Liver (tissue), 9 donors: ENCODE measurements around the gene KCNK16. TPM values are rescaled to one million over a fixed set of nuclear protein-coding genes. Genes with fewer than 3 reads are reported as not detected.

Experiments
- DNase-seq: peaks from one replicate; pipeline ENCODE4 v3.0.0-alpha.2; 2017; ENCODE audit warnings: low spot score
- H3K27ac ChIP-seq, 2 donors: one replicate each; pipeline ENCODE4 v1.7.0; 2013; ENCODE audit warnings: inconsistent platforms in 2 of 2, low read length in 2 of 2, control low read depth in 1 of 2, low read depth in 1 of 2, mild to moderate bottlenecking in 1 of 2
- H3K27me3 ChIP-seq, 4 donors: one replicate each; pipeline versions ENCODE4 v1.6.1 to v1.7.0; 2013; ENCODE audit warnings: low read length in 3 of 4, inconsistent platforms in 1 of 4, mild to moderate bottlenecking in 1 of 4, moderate library complexity in 1 of 4; ENCODE audit not compliant: control insufficient read depth in 4 of 4, insufficient read depth in 4 of 4
- H3K36me3 ChIP-seq, 4 donors: one replicate each; pipeline versions ENCODE4 v1.6.1 to v1.7.0; 2013; ENCODE audit warnings: low read length in 3 of 4, mild to moderate bottlenecking in 3 of 4, low read depth in 1 of 4, moderate library complexity in 1 of 4; ENCODE audit not compliant: control insufficient read depth in 4 of 4, insufficient read depth in 3 of 4
- H3K4me1 ChIP-seq, 4 donors: one replicate each; pipeline versions ENCODE4 v1.6.1 to v1.7.0; 2013; ENCODE audit warnings: low read length in 3 of 4, mild to moderate bottlenecking in 3 of 4, moderate library complexity in 1 of 4; ENCODE audit not compliant: control insufficient read depth in 4 of 4, insufficient read depth in 4 of 4
- H3K4me3 ChIP-seq, 3 donors: one replicate each; pipeline versions ENCODE4 v1.6.1 to v1.7.0; 2013; ENCODE audit warnings: low read length in 3 of 3, control low read depth in 1 of 3, low read depth in 1 of 3, mild to moderate bottlenecking in 1 of 3
- H3K9ac ChIP-seq, 2 donors: one replicate each; pipeline ENCODE4 v1.7.0; 2013; ENCODE audit warnings: low read length in 2 of 2, mild to moderate bottlenecking in 2 of 2, moderate library complexity in 2 of 2, control low read depth in 1 of 2, low read depth in 1 of 2
- H3K9me3 ChIP-seq, 4 donors: one replicate each; pipeline versions ENCODE4 v1.6.1 to v1.7.0; 2013; ENCODE audit warnings: low read length in 3 of 4; ENCODE audit not compliant: control insufficient read depth in 4 of 4
- CTCF ChIP-seq: fragments of 150-350 bp; IDR thresholded peaks from 2 replicates; pipeline ENCODE4 v1.5.1; 2017; ENCODE audit warnings: improper control_type of control experiment, low read depth, low read length; ENCODE audit not compliant: missing input control
- FOXA1 ChIP-seq: IDR thresholded peaks from 2 replicates; pipeline ENCODE4 v1.6.1; 2016; ENCODE audit warnings: antibody characterized with exemption
- FOXA2 ChIP-seq: IDR thresholded peaks from 2 replicates; pipeline ENCODE4 v1.6.1; 2016; ENCODE audit warnings: antibody characterized with exemption
- GABPA ChIP-seq, 2 donors: IDR thresholded peaks in 1 of 2; conservative IDR thresholded peaks in 1 of 2; 2 replicates each; pipeline ENCODE4 v1.6.1; 2016; ENCODE audit warnings: antibody characterized with exemption in 2 of 2, mild to moderate bottlenecking in 1 of 2, moderate library complexity in 1 of 2
- HNF4A ChIP-seq, 2 donors: conservative IDR thresholded peaks; 2 replicates each; pipeline ENCODE4 v1.6.1; 2016; ENCODE audit warnings: antibody characterized with exemption in 2 of 2, mild to moderate bottlenecking in 2 of 2
- HNF4G ChIP-seq: IDR thresholded peaks from 2 replicates; pipeline ENCODE4 v1.6.1; 2016; ENCODE audit warnings: antibody characterized with exemption
- JUND ChIP-seq, 2 donors: IDR thresholded peaks; 2 replicates each; pipeline ENCODE4 v1.6.1; 2016; ENCODE audit warnings: antibody characterized with exemption in 2 of 2
- MAX ChIP-seq: IDR thresholded peaks from 2 replicates; pipeline ENCODE4 v1.6.1; 2016; ENCODE audit warnings: antibody characterized with exemption
- NR2F2 ChIP-seq: IDR thresholded peaks from 2 replicates; pipeline ENCODE4 v1.6.1; 2016; ENCODE audit warnings: antibody characterized with exemption
- RAD21 ChIP-seq, 2 donors: IDR thresholded peaks; 2 replicates each; pipeline ENCODE4 v1.6.1; 2016; ENCODE audit warnings: antibody characterized with exemption in 2 of 2, mild to moderate bottlenecking in 2 of 2
- REST ChIP-seq: IDR thresholded peaks from 2 replicates; pipeline ENCODE4 v1.6.1; 2016; ENCODE audit warnings: antibody characterized with exemption, mild to moderate bottlenecking
- RXRA ChIP-seq, 2 donors: IDR thresholded peaks; 2 replicates each; pipeline ENCODE4 v1.6.1; 2017 to 2018; ENCODE audit warnings: antibody characterized with exemption in 2 of 2, mild to moderate bottlenecking in 1 of 2
- SP1 ChIP-seq: IDR thresholded peaks from 2 replicates; pipeline ENCODE4 v1.6.1; 2018; ENCODE audit warnings: antibody characterized with exemption, mild to moderate bottlenecking
- TAF1 ChIP-seq: conservative IDR thresholded peaks from 2 replicates; pipeline ENCODE4 v1.6.1; 2016; ENCODE audit warnings: antibody characterized with exemption, mild to moderate bottlenecking
- YY1 ChIP-seq: IDR thresholded peaks from 2 replicates; pipeline ENCODE4 v1.6.1; 2016; ENCODE audit warnings: antibody characterized with exemption, mild to moderate bottlenecking
- ZBTB33 ChIP-seq: IDR thresholded peaks from 2 replicates; pipeline ENCODE4 v1.6.1; 2016; ENCODE audit warnings: antibody characterized with exemption
- WGBS: extraction: QIAGEN DNeasy Blood & Tissue Kit; methylation state at CpG from one replicate; pipeline ENCODE4 v1.1.7; 2013; 5-methylcytosine and 5-hydroxymethylcytosine counted together
- polyA plus RNA-seq, 2 donors: library from polyadenylated mRNA; stranded (reverse) in 1 of 2; unstranded in 1 of 2; fragments of 200-250 nt in 1 of 2; fragments of >200 nt in 1 of 2; fragmentation: Nextera tagmentation in 1 of 2; extraction: Ambion mirVana in 1 of 2; gene quantifications; one replicate each; pipeline versions ENCODE4 v1.2.1 to v1.2.3, GENCODE V29; 2013 to 2015
- total RNA-seq, 2 donors: library from RNA; depleted of rRNA; stranded (reverse); fragments of >200 nt; gene quantifications; one replicate each; pipeline ENCODE4 v1.2.3, GENCODE V29; 2014
- TF ChIP-seq, protein P1 (sequence below): IDR thresholded peaks from 2 replicates; pipeline ENCODE4 v1.6.1; 2016; ENCODE audit warnings: antibody characterized with exemption
- donor health status: healthy.
- donor health status: healthy.
- donor health status: healthy.
- donor health status: healthy.
- donor health status: healthy.

KCNK16 gene
- total and polyA plus RNA-seq, 4 donors: not detected

GRCh38 chr6:39341352-39341751 lies 18.9 kb upstream of the KCNK16 start:
- Histone ChIP-seq H3K9me3 (no peaks in the 10 kb centered on the region), H3K9ac (no peak overlapping the region), H3K27ac (no peak overlapping the region), H3K27me3 (no peaks in the 10 kb centered on the region), H3K4me3 (no peak overlapping the region), H3K36me3 (no peaks in the 10 kb centered on the region), H3K4me1 (peaks cover 0 to 2% (median 0%) of the 10 kb centered on the region in 4 donors)
- WGBS: 82% methylated on average over 3 of the region's 3 CpGs
- no peak for TF ChIP-seq GABPA (IDR thresholded peaks at IDR 0.05 in 1 of 2, conservative IDR thresholded peaks at IDR 0.05 in 1 of 2)
- no peak for TF ChIP-seq CTCF
- TF ChIP-seq, protein P1, sequence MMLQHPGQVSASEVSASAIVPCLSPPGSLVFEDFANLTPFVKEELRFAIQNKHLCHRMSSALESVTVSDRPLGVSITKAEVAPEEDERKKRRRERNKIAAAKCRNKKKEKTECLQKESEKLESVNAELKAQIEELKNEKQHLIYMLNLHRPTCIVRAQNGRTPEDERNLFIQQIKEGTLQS: no peak
- no peak for TF ChIP-seq ZBTB33
- TF ChIP-seq HNF4G: no peak
- no peak for TF ChIP-seq NR2F2
- TF ChIP-seq TAF1: no peak
- TF ChIP-seq HNF4A (conservative IDR thresholded peaks at IDR 0.05): no peak
- no peak for TF ChIP-seq YY1
- no peak for TF ChIP-seq RAD21 (IDR thresholded peaks at IDR 0.05)
- TF ChIP-seq JUND (IDR thresholded peaks at IDR 0.05): no peak
- no peak for TF ChIP-seq FOXA2
- TF ChIP-seq SP1: no peak
- no peak for DNase-seq

DNA sequence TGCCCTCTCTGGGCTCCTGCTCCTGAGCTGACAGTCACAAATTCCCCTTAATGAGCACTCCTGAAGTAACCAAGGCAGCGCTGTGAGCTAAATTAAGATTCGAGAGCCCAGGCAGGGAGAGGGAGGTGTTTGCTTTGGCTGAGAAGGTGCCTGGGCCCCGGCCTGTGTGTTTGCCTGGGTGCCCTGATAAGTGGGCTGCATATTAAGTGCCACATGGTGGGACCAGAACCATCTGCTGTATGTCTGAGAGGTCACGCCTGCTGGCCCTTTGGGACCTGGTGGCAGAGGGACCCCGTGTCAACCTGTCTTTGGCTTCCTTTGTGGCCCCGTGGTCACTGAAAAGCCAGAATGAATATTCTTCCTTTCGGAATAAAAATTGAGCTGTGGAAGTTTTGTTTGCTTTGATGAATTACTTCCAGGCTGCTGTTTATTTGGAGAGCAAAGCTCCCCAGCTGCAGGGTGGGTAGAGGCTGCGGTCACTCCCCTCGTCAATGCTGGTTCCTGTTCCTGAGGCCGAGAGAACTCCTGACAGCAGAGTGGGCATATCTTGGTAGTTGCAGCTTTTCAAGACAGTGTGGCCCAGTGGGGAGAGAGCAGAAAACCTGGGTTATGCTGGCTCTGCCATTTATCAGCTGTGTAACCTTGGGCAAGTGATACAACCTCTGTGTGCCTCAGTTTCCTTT lies 17.5 kb upstream of the KCNK16 start:
- no peak for DNase-seq
- no peak overlapping the region for H3K27ac ChIP-seq
- no peak overlapping the region for H3K9ac ChIP-seq
- no peaks in the 10 kb centered on the region for H3K27me3 ChIP-seq
- H3K4me1 ChIP-seq: peaks cover 0 to 2% (median 0%) of the 10 kb centered on the region in 4 donors
- no peak overlapping the region for H3K4me3 ChIP-seq
- 69% methylated on average over 10 of the region's 10 CpGs for WGBS
- H3K36me3 ChIP-seq: no peaks in the 10 kb centered on the region
- H3K9me3 ChIP-seq: no peaks in the 10 kb centered on the region
- no peak for TF ChIP-seq TAF1
- no peak for TF ChIP-seq RXRA (IDR thresholded peaks at IDR 0.05)
- no peak for TF ChIP-seq JUND (IDR thresholded peaks at IDR 0.05)
- TF ChIP-seq, protein P1: no peak
- no peak for TF ChIP-seq RAD21 (IDR thresholded peaks at IDR 0.05)
- no peak for TF ChIP-seq HNF4G
- no peak for TF ChIP-seq REST
- TF ChIP-seq ZBTB33: no peak
- no peak for TF ChIP-seq MAX
- TF ChIP-seq FOXA1: no peak
- TF ChIP-seq FOXA2: no peak
- no peak for TF ChIP-seq CTCF
- TF ChIP-seq GABPA (IDR thresholded peaks at IDR 0.05 in 1 of 2, conservative IDR thresholded peaks at IDR 0.05 in 1 of 2): no peak
- no peak for TF ChIP-seq NR2F2
- TF ChIP-seq SP1: no peak
- TF ChIP-seq HNF4A (conservative IDR thresholded peaks at IDR 0.05): no peak
- TF ChIP-seq YY1: no peak
